ENCODE measurements around the gene AHDC1. TPM values are rescaled to one million over a fixed set of nuclear protein-coding genes. Genes with fewer than 3 reads are reported as not detected.
A peak's percentile ranks its signal among the peaks of the same experiment; 100 is the strongest.

AHDC1 gene
- total and polyA plus RNA-seq, 9 donors: 11.2 to 159 (median 82.1) TPM

DNA sequence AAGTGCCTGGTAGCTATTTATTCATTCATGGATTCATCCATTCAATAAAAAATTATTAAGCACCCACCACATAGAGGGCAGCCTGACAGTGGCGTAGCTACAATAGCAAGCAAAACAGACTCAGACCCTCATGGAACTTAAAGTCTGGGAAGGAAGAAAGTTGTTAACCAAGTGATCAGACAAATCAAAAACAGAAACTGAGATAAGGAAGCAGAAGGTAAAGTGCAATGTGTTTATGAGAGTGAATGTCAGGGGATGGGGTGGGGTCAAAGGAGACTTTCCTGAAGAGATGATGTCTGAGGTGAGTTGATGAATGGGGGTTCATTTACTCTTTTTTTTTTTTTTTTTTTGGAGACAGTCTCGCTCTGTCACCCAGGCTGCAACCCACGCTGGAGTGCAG is 111.1 kb downstream of the AHDC1 start:
- DNase-seq: no peak
- H3K9me3 ChIP-seq: no peaks in the 10 kb centered on the region

DNA sequence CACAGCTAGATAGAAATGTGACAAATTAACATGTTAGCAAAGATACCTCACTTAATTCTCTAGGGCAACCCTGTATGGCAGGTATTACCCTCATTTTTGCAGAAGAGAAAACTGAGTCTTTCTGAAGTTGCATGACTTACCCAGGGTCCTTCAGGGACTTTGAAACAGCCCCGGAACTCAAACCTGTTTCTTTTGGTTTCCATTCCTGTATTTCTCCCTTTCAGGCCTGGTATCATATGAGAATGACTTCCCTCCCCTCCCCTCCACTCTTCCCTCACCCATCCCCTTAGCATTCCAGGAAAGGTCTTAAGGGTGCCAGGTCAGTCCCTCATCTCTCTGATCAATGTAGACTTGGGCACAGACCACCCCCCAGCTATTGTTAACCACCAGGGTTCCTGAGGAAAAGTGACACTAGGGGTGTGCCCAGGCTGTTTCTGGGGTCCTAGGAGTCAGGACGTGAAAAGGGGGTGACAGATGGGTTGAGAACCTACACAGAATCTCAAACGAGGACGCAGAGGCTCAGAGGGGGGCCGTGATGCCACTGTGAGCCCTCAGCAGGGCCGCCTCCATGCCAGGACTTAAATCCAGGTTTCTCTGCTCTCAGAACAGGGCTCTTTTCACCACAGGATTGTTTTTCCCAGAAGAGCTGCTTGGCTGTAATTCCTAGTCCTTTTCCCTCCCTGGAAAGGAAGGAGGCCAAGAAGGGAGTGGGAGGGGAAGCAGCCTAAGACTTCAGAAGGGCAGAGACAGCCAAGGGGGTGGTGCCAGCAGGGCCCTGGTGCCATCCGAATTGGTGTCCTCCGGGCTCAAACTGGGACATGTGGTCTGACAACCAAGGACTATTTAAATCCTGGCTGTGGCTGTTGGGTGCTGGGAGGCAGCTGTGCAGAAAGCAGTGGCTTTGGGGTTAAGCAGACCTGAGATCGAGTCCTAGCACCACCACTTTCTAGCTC is 111.9 kb downstream of the AHDC1 start:
- no peaks in the 10 kb centered on the region for H3K9me3 ChIP-seq
- no peak overlapping the region for H3K4me3 ChIP-seq
- no peaks in the 10 kb centered on the region for H3K36me3 ChIP-seq
- peaks cover 9% of the 10 kb centered on the region for H3K4me1 ChIP-seq (ENCODE audit: insufficient read depth)
- WGBS, 3 donors: 11 to 14% (median 12%) methylated on average over 9 of the region's 9 CpGs
- H3K27ac ChIP-seq: peak overlapping the region; percentile 95 to 99
- TF ChIP-seq EP300 (IDR thresholded peaks at IDR 0.05) (no peak), POLR2A (IDR thresholded peaks at IDR 0.05) (no peak)
- TF ChIP-seq, protein P1, sequence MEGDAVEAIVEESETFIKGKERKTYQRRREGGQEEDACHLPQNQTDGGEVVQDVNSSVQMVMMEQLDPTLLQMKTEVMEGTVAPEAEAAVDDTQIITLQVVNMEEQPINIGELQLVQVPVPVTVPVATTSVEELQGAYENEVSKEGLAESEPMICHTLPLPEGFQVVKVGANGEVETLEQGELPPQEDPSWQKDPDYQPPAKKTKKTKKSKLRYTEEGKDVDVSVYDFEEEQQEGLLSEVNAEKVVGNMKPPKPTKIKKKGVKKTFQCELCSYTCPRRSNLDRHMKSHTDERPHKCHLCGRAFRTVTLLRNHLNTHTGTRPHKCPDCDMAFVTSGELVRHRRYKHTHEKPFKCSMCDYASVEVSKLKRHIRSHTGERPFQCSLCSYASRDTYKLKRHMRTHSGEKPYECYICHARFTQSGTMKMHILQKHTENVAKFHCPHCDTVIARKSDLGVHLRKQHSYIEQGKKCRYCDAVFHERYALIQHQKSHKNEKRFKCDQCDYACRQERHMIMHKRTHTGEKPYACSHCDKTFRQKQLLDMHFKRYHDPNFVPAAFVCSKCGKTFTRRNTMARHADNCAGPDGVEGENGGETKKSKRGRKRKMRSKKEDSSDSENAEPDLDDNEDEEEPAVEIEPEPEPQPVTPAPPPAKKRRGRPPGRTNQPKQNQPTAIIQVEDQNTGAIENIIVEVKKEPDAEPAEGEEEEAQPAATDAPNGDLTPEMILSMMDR (IDR thresholded peaks at IDR 0.05): no peak
- no peaks in the 10 kb centered on the region for H3K27me3 ChIP-seq
- intact Hi-C loops (cut with DNase I): loop anchor here in 1 of 4 donors (10.0 kb wide), 1 partner anchor 113 kb away; the partner anchor contains the start of gene AHDC1
- peak; percentile 49 to 63 (median 56) for DNase-seq

More for the DNA sequence above, 111.1 kb downstream of the AHDC1 start:
- peaks cover 9% of the 10 kb centered on the region for H3K4me1 ChIP-seq (ENCODE audit: insufficient read depth)
- intact Hi-C loops (cut with DNase I): loop anchor here in 1 of 4 donors (10.0 kb wide), 1 partner anchor 112 kb away; the partner anchor contains the start of gene AHDC1
- no peaks in the 10 kb centered on the region for H3K27me3 ChIP-seq
- H3K36me3 ChIP-seq: no peaks in the 10 kb centered on the region
- 94 to 97% (median 95%) methylated on average over 3 of the region's 3 CpGs for WGBS, 3 donors
- no peak overlapping the region for H3K4me3 ChIP-seq
- peak overlapping the region in 1 of 2 donors; percentile 95 for H3K27ac ChIP-seq
- no peak for TF ChIP-seq EP300 (IDR thresholded peaks at IDR 0.05)
- TF ChIP-seq, protein P1 (IDR thresholded peaks at IDR 0.05): no peak
- no peak for TF ChIP-seq POLR2A (IDR thresholded peaks at IDR 0.05)

DNA sequence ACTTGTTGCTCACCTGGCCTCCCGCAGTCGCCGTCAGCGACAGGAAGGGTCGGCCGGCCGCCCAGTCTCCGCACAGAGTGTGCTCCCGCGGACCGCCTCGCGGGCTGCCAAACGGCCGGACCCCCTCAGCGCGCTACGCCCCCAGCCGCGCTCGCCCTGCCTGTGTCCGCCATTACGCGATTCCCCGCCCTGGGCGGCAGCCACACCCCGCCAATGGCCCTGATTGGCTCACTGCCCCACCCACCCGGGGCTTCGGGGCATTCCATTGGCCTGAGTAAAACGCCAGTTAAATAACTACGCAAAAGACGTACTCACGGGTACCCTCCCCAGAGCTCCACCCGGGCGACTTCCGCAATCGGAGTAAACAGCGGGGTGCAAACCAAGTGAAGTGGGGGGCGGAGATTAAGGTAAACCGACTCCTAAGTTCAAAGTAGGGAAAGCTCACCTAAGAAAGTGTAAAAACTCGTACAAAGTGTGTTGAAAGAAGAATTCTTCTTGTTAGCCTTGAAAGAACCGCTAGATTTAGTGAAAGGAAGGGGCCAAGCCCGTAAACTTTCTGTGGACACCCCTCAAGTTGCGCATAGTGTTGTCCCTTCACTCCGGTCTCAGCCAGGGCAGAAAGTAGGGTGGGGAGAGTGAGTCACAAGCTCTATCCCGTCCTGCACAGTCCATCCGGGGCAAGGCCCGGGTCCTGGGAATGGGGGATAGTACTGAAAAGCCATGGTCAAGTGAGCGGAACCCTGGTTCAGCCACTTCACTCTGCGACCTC is 113.8 kb downstream of the AHDC1 start, which contains the start of gene WASF2:
Gene WASF2 (minus strand): TSS at position 195 of the 769 bp plus-strand sequence. CDS start 61,277 bp downstream, outside the sequence.
- H3K9me3 ChIP-seq: no peaks in the 10 kb centered on the region
- peaks cover 8% of the 10 kb centered on the region for H3K4me1 ChIP-seq (ENCODE audit: insufficient read depth)
- H3K4me3 ChIP-seq: peak within 1 kb of the TSS; percentile 100
- DNase-seq: peak; percentile 97 to 98 (median 98)
- no peaks in the 10 kb centered on the region for H3K36me3 ChIP-seq
- intact Hi-C loops (cut with DNase I): loop anchor here in 3 of 4 donors (2.0 to 10.0 kb wide), 3 partner anchors 55 to 115 kb away; partner anchors contain the start of gene AHDC1 (in 1 of the 3)
- H3K27ac ChIP-seq: peak within 1 kb of the TSS; percentile 95 to 99
- TF ChIP-seq, protein P1 (IDR thresholded peaks at IDR 0.05): peak in 1 of 3 donors; percentile 11
- peak; percentile 93 for TF ChIP-seq POLR2A (IDR thresholded peaks at IDR 0.05)
- TF ChIP-seq EP300 (IDR thresholded peaks at IDR 0.05): no peak
- WGBS, 3 donors: 0 to 1% (median 0%) methylated on average over 50 of the region's 50 CpGs
- H3K27me3 ChIP-seq: no peaks in the 10 kb centered on the region

DNA sequence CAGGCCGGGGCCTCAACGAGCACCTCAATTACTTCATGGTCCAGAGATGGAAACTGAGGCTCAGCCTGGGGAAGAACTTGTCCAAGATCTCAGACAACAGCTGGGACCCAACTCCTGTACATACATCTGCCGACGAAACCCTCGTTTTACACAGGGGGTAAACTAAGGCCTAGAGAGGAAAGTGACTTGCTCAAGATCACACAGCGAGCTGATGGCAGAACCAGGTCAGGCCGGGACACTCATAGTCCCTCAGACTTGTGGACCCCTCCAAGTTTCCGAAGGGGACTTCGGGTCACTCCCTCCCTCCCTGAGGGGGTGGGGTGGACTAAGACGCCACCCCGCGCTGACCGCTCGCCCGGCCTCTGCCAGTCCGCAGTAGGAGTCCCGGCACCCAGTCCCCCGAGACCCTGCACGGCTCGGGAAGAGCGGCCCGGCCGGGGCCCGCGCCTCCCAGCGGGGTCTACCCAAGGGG is 114.4 kb downstream of the AHDC1 start:
- peak overlapping the region; percentile 100 for H3K4me3 ChIP-seq
- H3K27ac ChIP-seq: peak overlapping the region; percentile 95 to 99
- H3K27me3 ChIP-seq: no peaks in the 10 kb centered on the region
- WGBS, 3 donors: 0% methylated on average over 25 to 26 of the region's 26 CpGs
- no peaks in the 10 kb centered on the region for H3K9me3 ChIP-seq
- TF ChIP-seq EP300 (IDR thresholded peaks at IDR 0.05) (no peak), POLR2A (IDR thresholded peaks at IDR 0.05) (no peak)
- TF ChIP-seq, protein P1 (IDR thresholded peaks at IDR 0.05): no peak
- intact Hi-C loops (cut with DNase I): loop anchor here in 3 of 4 donors (2.0 to 10.0 kb wide), 2 partner anchors 55 to 113 kb away; no protein-coding TSS in a partner anchor
- no peak for DNase-seq
- no peaks in the 10 kb centered on the region for H3K36me3 ChIP-seq
- peaks cover 8% of the 10 kb centered on the region for H3K4me1 ChIP-seq (ENCODE audit: insufficient read depth)

Measured in ovary (tissue), 9 donors.